ENCODE measurements around the gene VPS37C. TPM values are rescaled to one million over a fixed set of nuclear protein-coding genes. Genes with fewer than 3 reads are reported as not detected.

VPS37C gene
- total RNA-seq, 1 donor from 2014 or later, result 19.6 TPM

- Mint-ChIP-seq H3K9me3 (ENCODE audit: low read depth) (no peaks in the 10 kb centered on the region), H3K4me1 (ENCODE audit: low read depth) (no peaks in the 10 kb centered on the region), H3K4me3 (ENCODE audit: unreplicated experiment) (no peak overlapping the region), H3K27ac (ENCODE audit: unreplicated experiment) (no peak overlapping the region), H3K36me3 (ENCODE audit: low read depth) (no peaks in the 10 kb centered on the region), H3K27me3 (ENCODE audit: low read depth) (no peaks in the 10 kb centered on the region)
- TF ChIP-seq CTCF (IDR thresholded peaks at IDR 0.05), result no peak
- no peak for DNase-seq (ENCODE audit: low spot score)
These were observed 50.8 kb downstream of the VPS37C start for GRCh38 chr11:61110255-61111049.

GRCh38 chr11:61109671-61110070, 51.6 kb downstream of the VPS37C start:
- Mint-ChIP-seq H3K9me3 (ENCODE audit: low read depth) (no peaks in the 10 kb centered on the region), H3K4me1 (ENCODE audit: low read depth) (no peaks in the 10 kb centered on the region), H3K4me3 (ENCODE audit: unreplicated experiment) (no peak overlapping the region), H3K27me3 (ENCODE audit: low read depth) (no peaks in the 10 kb centered on the region), H3K27ac (ENCODE audit: unreplicated experiment) (no peak overlapping the region), H3K36me3 (ENCODE audit: low read depth) (no peaks in the 10 kb centered on the region)
- no peak for DNase-seq (ENCODE audit: low spot score)
- no peak for TF ChIP-seq CTCF (IDR thresholded peaks at IDR 0.05)

- H3K4me3 Mint-ChIP-seq (ENCODE audit: unreplicated experiment), result no peak overlapping the region
- H3K27me3 Mint-ChIP-seq (ENCODE audit: low read depth), result no peaks in the 10 kb centered on the region
- H3K36me3 Mint-ChIP-seq (ENCODE audit: low read depth), result no peaks in the 10 kb centered on the region
- no peak overlapping the region for H3K27ac Mint-ChIP-seq (ENCODE audit: unreplicated experiment)
- H3K4me1 Mint-ChIP-seq (ENCODE audit: low read depth), result no peaks in the 10 kb centered on the region
- H3K9me3 Mint-ChIP-seq (ENCODE audit: low read depth), result no peaks in the 10 kb centered on the region
- DNase-seq (ENCODE audit: low spot score), result no peak
- no peak for TF ChIP-seq CTCF (IDR thresholded peaks at IDR 0.05)
These were observed 52.2 kb downstream of the VPS37C start for GRCh38 chr11:61108847-61109585.

DNA sequence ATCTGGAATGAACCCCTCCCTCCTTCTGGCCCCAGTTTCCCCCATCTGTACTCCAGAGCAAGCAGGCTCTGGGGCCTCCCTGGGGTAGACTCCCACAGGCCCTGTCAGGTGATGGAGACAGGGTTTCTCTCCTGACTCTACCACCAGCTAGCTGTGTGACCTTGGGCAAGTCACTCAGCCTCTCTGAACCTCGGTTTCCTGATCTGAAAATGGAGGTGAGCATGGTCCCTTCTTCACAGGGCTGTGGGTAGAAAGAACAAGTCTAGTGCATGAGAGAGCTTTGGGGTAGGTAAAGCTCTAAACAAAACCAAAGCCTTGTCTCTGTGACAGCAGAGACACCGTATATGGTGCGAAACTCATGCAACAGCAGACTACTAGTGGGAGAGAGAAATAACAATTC, 53.3 kb downstream of the VPS37C start:
- Mint-ChIP-seq H3K4me1 (ENCODE audit: low read depth) (no peaks in the 10 kb centered on the region), H3K9me3 (ENCODE audit: low read depth) (no peaks in the 10 kb centered on the region), H3K4me3 (ENCODE audit: unreplicated experiment) (no peak overlapping the region), H3K27ac (ENCODE audit: unreplicated experiment) (no peak overlapping the region), H3K27me3 (ENCODE audit: low read depth) (no peaks in the 10 kb centered on the region), H3K36me3 (ENCODE audit: low read depth) (no peaks in the 10 kb centered on the region)
- DNase-seq (ENCODE audit: low spot score), result no peak
- TF ChIP-seq CTCF (IDR thresholded peaks at IDR 0.05), result no peak

GRCh38 chr11:61106894-61107470, 54.2 kb downstream of the VPS37C start:
- Mint-ChIP-seq H3K36me3 (ENCODE audit: low read depth) (no peaks in the 10 kb centered on the region), H3K27ac (ENCODE audit: unreplicated experiment) (no peak overlapping the region), H3K4me1 (ENCODE audit: low read depth) (no peaks in the 10 kb centered on the region), H3K4me3 (ENCODE audit: unreplicated experiment) (no peak overlapping the region), H3K9me3 (ENCODE audit: low read depth) (no peaks in the 10 kb centered on the region), H3K27me3 (ENCODE audit: low read depth) (no peaks in the 10 kb centered on the region)
- TF ChIP-seq CTCF (IDR thresholded peaks at IDR 0.05), result no peak
- DNase-seq (ENCODE audit: low spot score), result no peak

All from chondrocyte (in vitro differentiated cells).